HuH-7.5 (cell line): ENCODE measurements around the gene ANKRD65.
"Not testable (repeated sequence)": the region's sequence is repeated elsewhere in the genome, so short reads cannot be mapped to it uniquely, and the experiment has no call there.

Experiments used
- DNase-seq: peaks from one replicate; pipeline ENCODE4 v3.0.0; 2011; ENCODE audit warnings: low spot score

Gene ANKRD65

GRCh38 chr1:1430114-1430982, 9.3 kb upstream of the ANKRD65 start:
- DNase-seq, result peak; percentile 56

- DNase-seq, result peak; percentile 93
These were observed 8.6 kb upstream of the ANKRD65 start for GRCh38 chr1:1429671-1430073.

GRCh38 chr1:1428967-1429366, 7.9 kb upstream of the ANKRD65 start:
- not testable (repeated sequence) for DNase-seq

GRCh38 chr1:1428174-1428573, 7.1 kb upstream of the ANKRD65 start:
- DNase-seq, result no peak

- no peak for DNase-seq
These were observed 6.7 kb upstream of the ANKRD65 start for GRCh38 chr1:1427820-1428148.

GRCh38 chr1:1427106-1427819, 6.2 kb upstream of the ANKRD65 start:
- DNase-seq, result no peak

- peak; percentile 15 for DNase-seq
These were observed 5.5 kb upstream of the ANKRD65 start for GRCh38 chr1:1426496-1427105.

- DNase-seq, result peak; percentile 31
These were observed 4.8 kb upstream of the ANKRD65 start for GRCh38 chr1:1425753-1426495.

GRCh38 chr1:1425426-1425752, 4.3 kb upstream of the ANKRD65 start:
- DNase-seq, result no peak

GRCh38 chr1:1424707-1425106, 3.6 kb upstream of the ANKRD65 start:
- DNase-seq, result no peak

- no peak for DNase-seq
These were observed 2.1 kb upstream of the ANKRD65 start for GRCh38 chr1:1423245-1423597.

GRCh38 chr1:1422465-1423244, 1.6 kb upstream of the ANKRD65 start:
- no peak for DNase-seq

- peak; percentile 7 for DNase-seq
These were observed 910 bp upstream of the ANKRD65 start for GRCh38 chr1:1421907-1422464.

- DNase-seq, result peak; percentile 23
These were observed 378 bp downstream of the ANKRD65 start for GRCh38 chr1:1420654-1421141.

- peak; percentile 60 for DNase-seq
These were observed 1.0 kb downstream of the ANKRD65 start for GRCh38 chr1:1419813-1420653.

GRCh38 chr1:1419363-1419812, 1.7 kb downstream of the ANKRD65 start:
- DNase-seq, result no peak

- DNase-seq, result no peak
These were observed 2.4 kb downstream of the ANKRD65 start for GRCh38 chr1:1418464-1419362.

- not testable (repeated sequence) for DNase-seq
These were observed 3.1 kb downstream of the ANKRD65 start for GRCh38 chr1:1417825-1418463.

GRCh38 chr1:1417396-1417795, 3.7 kb downstream of the ANKRD65 start:
- not testable (repeated sequence) for DNase-seq
